ENCODE results near the gene FCHO1.

FCHO1 gene

DNA sequence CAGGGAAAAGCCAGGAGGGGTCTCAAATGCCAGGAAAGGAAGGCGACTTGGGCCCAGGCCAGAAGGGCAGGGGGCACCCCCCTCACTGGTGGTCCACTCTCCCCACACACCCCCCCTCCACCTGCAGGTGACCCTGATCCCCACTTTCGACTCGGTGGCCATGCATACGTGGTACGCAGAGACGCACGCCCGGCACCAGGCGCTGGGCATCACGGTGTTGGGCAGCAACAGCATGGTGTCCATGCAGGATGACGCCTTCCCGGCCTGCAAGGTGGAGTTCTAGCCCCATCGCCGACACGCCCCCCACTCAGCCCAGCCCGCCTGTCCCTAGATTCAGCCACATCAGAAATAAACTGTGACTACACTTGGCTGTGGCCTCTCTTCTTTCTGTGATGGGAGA is 17.1 kb upstream of the FCHO1 start:
- ChIA-PET CTCF (no interaction called here), POLR2A (ENCODE audit: low non-redundant PET) (no interaction called here)
- no peak for DNase-seq (ENCODE audit: low spot score)
- H3K27ac ChIP-seq: no peak overlapping the region
- TF ChIP-seq, protein P1, sequence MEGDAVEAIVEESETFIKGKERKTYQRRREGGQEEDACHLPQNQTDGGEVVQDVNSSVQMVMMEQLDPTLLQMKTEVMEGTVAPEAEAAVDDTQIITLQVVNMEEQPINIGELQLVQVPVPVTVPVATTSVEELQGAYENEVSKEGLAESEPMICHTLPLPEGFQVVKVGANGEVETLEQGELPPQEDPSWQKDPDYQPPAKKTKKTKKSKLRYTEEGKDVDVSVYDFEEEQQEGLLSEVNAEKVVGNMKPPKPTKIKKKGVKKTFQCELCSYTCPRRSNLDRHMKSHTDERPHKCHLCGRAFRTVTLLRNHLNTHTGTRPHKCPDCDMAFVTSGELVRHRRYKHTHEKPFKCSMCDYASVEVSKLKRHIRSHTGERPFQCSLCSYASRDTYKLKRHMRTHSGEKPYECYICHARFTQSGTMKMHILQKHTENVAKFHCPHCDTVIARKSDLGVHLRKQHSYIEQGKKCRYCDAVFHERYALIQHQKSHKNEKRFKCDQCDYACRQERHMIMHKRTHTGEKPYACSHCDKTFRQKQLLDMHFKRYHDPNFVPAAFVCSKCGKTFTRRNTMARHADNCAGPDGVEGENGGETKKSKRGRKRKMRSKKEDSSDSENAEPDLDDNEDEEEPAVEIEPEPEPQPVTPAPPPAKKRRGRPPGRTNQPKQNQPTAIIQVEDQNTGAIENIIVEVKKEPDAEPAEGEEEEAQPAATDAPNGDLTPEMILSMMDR (conservative IDR thresholded peaks at IDR 0.05; ENCODE audit: low read depth): no peak

DNA sequence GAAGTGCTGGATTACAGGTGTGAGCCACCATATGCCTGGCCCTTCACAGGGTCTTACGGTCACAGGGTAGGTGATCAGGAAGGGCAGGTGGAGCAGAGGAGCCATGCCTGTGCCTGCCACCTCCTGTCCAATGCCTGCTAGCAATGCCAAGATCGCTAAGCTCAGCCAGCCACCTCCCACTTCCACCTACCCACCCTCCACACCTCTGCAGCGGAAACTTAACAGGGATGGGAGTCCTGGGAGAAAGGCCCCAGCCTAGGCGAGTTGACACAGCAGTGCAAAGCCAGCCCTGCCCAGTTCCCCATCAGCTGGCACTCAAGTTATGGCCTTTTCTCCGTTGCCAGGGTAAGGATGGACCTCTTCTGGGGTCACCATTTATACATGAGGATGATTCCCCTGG is 15.9 kb upstream of the FCHO1 start:
- ChIA-PET POLR2A (ENCODE audit: low non-redundant PET) (no interaction called here), CTCF (interaction anchor here (1.2 kb wide), 1 partner anchor 13 kb away, joined by 3 read pairs; no protein-coding TSS in a partner anchor)
- no peak for DNase-seq (ENCODE audit: low spot score)
- TF ChIP-seq, protein P1 (conservative IDR thresholded peaks at IDR 0.05; ENCODE audit: low read depth): no peak
- peak overlapping the region; percentile 16; the same call in 1 of the 2 replicates for H3K27ac ChIP-seq

GRCh38 chr19:17737690-17738153 is 13.6 kb upstream of the FCHO1 start:
- H3K27ac ChIP-seq: no peak overlapping the region
- DNase-seq (ENCODE audit: low spot score): no peak
- TF ChIP-seq, protein P1 (conservative IDR thresholded peaks at IDR 0.05; ENCODE audit: low read depth): no peak
- POLR2A ChIA-PET (ENCODE audit: low non-redundant PET): no interaction called here
- CTCF ChIA-PET: no interaction called here

DNA sequence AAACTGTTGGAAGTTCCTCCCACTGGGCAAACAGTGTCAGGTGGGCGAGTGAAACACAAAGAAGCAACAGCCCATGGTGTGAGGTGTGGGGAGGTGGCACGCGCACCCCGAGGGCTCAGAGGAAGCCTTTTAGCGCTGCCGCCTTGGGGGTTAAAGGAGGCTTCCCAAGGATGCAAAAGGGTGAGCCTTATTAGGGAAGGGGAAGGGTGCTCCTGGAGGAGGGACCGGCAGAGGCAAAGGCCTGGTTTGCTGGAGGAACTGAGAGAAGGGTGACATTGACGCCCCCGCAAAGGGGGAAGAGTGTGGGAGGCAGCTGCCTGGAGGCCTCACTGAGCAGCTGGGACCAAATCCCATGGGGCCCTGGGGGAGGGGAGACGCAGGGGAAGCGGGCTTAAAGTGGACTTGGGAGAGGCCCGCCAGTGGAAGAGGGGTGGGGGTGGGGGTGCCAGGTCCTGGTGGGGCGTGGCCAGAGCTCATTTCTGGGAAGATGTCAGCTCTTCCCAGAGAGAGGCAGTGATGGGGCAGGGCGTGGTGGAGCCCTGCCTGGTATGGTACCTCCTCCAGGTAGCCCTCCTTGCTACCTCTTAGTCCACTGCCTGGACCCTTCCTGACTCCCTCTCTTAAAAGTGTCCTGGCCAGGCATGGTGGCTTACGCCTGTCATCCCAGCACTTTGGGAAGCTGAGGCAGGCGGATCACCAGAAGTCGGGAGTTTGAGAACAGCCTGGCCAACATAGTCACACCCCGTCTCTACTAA is 12.0 kb upstream of the FCHO1 start:
- ChIA-PET CTCF (interaction anchor here (0.7 kb wide), 1 partner anchor 209 kb away, joined by 3 read pairs; no protein-coding TSS in a partner anchor), POLR2A (ENCODE audit: low non-redundant PET) (interaction anchor here (0.6 kb wide), 1 partner anchor 15 kb away, joined by 4 read pairs; no protein-coding TSS in a partner anchor)
- TF ChIP-seq, protein P1 (conservative IDR thresholded peaks at IDR 0.05; ENCODE audit: low read depth): no peak
- no peak for DNase-seq (ENCODE audit: low spot score)
- peak overlapping the region; percentile 35 for H3K27ac ChIP-seq

DNA sequence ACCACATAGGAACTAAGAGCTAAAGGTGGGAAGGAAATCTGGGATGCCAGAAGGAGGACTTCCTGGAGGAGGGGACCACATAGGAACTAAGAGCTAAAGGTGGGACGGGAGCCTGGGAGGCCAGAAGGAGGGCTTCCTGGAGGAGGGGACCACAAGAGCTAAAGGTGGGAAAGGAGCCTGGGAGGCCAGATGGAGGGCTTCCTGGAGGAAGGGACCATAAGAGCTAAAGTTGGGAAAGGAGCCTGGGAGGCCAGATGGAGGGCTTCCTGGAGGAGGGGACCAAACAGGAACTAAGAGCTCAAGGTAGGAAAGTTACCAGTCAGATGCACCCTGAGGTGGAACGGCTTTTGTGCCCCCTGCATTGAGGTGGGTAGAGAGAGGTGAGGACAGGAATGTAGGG is 9.8 kb upstream of the FCHO1 start:
- no peak overlapping the region for H3K27ac ChIP-seq
- TF ChIP-seq, protein P1 (conservative IDR thresholded peaks at IDR 0.05; ENCODE audit: low read depth): no peak
- DNase-seq (ENCODE audit: low spot score): no peak
- CTCF ChIA-PET: interaction anchor here (0.5 to 1.9 kb wide), 3 partner anchors 15 to 25 kb away, joined by 4 to 9 read pairs (median 8); no protein-coding TSS in a partner anchor
- POLR2A ChIA-PET (ENCODE audit: low non-redundant PET): no interaction called here

DNA sequence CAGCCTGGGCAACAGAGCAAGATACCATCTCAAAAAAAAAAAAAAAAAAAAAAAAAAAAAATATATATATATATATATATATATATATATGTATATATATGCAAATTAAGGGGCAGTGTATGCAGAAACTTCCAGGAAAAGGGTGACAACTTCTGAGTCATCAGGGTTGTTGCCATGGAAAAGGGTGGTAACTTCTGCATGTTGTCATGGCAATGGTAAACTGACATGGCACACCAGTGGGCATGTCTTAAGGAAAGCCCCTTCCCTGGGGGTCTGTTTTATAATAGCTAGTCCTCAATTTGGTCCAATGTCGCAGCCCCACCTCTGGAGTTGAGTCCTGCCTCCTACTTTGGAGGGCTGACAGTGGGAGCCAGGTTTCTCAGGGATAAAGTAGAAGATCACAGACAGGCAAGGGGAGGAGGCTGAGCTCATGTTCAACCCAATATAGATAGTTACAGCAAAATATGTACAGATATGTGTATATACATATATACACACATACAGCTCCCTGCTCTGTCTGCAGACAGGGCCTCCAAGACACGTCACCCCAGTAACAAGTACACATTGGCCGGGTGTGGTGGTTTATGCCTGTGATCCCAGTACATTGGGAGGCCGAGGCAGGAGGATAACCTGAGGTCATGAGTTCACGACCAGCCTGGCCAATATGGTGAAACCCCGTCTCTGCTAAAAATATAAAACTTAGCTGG is 7.2 kb upstream of the FCHO1 start:
- DNase-seq (ENCODE audit: low spot score): no peak
- TF ChIP-seq, protein P1 (conservative IDR thresholded peaks at IDR 0.05; ENCODE audit: low read depth): no peak
- no peak overlapping the region for H3K27ac ChIP-seq
- POLR2A ChIA-PET (ENCODE audit: low non-redundant PET): no interaction called here
- CTCF ChIA-PET: interaction anchor here (0.8 kb wide), 1 partner anchor 23 kb away, joined by 4 read pairs; no protein-coding TSS in a partner anchor
